HG03139 (cell line): ENCODE data around the gene PCCA.

Experiments
- ATAC-seq: cut with Tn5 transposase; IDR thresholded peaks from one replicate; pipeline ENCODE4 v1.9.1; 2021; ENCODE audit not compliant: unreplicated experiment

Gene PCCA

GRCh38 chr13:100458673-100459072, 369.8 kb downstream of the PCCA start:
- ATAC-seq, result no peak

DNA sequence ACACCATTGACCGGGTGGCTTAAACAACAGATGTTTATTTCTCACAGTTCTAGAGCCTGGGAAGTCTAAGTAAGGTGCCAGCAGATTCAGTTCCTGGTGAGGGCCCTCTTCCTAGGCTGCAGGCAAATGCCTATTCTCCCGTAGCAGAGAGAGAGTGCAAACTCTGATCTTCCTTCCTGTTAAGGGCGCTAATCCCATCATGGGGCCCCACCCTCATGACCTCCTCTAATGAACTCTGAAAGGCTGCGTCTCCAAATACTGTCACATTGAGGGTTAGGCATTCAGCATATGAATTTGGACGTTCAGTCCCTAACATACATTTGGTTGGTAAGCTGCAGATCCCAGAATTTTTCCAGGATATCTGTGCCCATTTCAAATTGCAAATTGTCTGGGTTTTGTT, 370.9 kb downstream of the PCCA start:
- no peak for ATAC-seq

DNA sequence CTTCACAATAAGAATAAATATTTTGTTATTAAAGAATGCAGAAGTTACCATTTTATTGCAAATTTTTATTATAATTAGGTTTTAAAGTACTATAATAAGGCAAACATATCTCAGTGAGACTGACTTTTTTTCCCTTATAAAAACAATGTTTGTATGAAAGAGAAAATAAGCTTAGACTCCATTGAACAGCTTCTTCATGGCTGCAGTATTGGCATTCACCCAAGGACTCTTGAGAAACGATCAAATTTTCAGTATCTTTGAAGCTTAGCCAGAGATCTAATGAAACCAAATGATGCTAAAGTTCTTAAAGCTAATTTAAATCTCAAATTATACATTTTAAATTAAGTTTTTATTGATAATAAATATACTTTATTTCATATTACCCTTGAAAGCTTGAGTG, 371.4 kb downstream of the PCCA start:
- no peak for ATAC-seq

DNA sequence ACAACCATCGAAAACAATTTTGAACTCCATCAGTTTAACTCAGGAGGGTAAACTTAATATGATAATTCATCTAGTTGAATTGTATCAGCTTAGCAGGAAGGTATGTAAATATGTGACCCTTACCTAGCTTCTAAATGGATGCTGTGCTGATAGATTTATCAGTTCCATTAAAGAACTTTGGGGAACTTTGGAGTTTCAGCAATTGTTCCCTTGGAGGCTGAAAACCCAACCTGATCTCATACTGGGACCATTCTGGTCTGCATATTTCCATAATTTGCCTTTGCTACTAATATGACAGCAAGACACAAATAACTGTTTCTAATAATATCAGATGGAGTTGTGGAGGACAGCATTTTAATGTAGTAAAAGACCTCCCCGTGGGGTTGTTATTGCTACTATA, 371.9 kb downstream of the PCCA start:
- no peak for ATAC-seq

DNA sequence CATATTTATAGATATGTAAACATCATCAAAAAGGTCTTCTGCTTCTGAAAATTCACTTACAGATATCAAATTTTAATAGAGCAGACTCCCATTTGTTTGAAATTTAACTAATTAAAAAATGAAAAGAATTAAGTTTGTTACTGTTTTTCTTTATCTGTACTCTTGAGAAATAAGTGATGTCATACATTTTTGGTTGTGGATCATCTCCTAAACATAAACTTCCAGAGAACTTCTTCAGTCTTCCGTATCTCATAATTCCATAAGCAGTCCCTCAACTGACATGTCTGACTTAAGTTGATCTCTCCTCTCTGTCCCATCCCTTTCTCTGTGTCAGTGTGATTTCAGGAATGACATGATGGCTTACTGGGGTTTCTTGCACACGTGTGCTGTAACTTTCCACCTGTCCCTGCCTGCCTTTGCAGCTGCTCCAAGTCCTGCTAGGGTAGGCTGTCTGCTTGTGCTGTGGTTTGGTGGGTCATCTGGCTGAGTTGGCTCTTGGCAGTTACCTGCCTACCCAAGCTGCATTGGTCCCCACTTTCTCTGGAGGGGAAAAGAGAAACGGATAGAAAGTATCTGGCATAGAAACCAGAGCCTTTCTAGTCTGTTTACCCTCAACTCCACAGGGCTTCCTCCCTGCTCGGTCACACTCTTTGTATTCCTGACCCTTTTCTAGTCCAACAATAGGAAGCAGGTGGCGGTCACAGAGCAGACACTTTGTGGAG, 372.6 kb downstream of the PCCA start:
- no peak for ATAC-seq

DNA sequence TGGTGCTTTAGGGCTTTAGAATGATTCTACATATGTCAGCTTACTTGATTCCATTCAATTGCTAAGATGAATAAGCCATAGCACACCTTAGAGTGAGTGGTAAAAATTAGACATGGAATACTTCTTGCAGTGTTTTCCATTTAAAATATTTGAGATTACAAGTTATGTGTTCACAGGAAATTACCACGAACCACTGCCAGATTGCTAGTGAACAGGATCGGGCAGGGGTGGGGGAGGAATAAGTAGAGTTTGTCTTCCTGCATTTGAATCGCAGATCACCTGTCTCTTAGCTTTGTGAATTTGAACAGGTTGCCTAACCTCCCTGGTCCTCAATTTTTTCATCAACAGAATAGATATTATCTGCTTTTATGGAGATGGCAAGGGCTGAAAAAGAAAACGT, 375.1 kb downstream of the PCCA start:
- no peak for ATAC-seq

DNA sequence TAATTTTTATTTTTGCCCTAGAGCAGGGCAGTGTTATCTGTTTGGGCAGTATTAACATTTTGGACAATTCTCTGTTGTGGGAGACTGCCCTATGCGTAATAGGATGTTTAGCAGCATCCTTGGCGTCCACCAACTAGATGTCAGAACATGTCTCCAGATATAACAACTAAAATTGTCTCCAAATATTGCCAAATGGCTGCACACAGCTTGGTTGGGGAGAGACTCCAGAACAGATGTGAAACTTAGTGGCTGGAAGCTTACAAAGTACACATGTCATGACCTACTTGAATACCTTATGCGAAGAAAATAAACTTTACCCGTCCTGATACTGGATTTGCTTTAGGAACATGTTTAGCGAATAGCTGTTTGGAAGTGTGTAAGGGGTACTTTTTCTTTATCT, 376.7 kb downstream of the PCCA start:
- no peak for ATAC-seq

DNA sequence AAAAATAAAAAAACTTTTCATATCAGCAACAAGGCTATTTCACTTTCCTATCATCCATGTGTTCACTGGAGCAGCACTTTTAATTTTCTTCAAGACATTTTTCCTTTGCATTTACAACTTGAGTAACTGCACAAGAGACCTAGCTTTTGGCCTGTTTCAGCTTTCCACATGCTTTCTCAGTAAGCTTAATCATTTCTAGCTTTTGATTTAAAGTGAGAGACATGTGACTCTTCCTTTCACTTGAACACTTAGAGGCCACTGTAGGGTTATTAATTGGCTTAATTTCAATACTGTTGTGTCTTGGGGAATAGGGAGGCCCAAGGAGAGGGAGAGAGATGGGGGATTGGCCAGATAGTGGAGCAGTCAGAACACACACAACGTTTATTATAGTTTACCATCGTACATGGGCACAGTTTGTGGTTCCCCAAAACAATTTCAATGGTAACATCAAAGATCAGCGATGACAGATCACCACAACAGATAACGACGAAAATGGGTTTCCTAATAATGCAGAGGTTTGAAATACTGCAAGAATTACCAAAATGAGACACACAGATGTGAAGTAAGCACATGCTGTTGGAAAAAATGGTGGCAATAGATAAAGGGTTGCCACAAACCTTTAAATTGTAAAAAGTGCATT, 382.1 kb downstream of the PCCA start:
- ATAC-seq, result no peak

GRCh38 chr13:100473087-100473486, 384.2 kb downstream of the PCCA start:
- ATAC-seq, result no peak

- ATAC-seq, result no peak
Observed at GRCh38 chr13:100473501-100474044, 384.7 kb downstream of the PCCA start.

GRCh38 chr13:100476963-100477362, 388.1 kb downstream of the PCCA start:
- no peak for ATAC-seq

- no peak for ATAC-seq
Observed at GRCh38 chr13:100478107-100478809, 389.4 kb downstream of the PCCA start.

DNA sequence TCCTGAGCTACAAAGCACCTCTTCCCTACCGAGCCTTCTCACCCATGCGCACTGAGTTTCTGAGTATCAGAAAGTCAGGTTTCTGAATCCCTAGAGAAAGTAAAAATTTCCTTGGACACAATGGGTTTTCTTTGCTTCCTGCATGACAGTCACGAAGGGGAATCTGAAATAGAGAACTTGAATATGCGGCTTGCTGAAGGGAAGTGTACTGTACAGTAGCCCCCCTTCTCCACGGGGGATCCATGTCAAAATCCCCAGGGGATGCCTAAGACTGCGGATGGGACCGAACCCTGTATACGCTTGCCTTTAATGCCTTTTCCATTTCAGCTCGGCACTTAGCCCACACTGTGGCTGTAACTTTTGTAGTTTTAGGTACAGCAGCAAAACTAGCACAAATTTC, 391.8 kb downstream of the PCCA start:
- ATAC-seq, result no peak

DNA sequence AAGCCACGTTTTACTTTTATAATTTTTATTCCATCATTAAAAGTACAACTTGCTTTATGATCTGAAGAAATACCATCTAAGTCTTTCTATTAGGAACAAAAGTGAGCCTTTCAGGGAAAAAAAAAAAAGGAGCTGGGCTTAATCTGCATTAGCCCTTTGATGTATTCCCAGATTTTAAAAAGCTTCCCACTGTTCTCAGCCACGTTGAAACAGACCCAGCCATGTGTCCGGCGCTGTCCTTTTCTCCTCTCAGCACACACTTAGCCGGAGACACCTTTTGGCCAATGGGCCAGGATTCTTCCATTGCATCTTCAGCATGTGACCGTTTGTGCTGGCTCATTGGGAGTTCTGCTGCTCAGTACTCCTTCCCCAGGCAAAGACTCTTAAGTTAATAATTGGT, 394.2 kb downstream of the PCCA start:
- no peak for ATAC-seq

DNA sequence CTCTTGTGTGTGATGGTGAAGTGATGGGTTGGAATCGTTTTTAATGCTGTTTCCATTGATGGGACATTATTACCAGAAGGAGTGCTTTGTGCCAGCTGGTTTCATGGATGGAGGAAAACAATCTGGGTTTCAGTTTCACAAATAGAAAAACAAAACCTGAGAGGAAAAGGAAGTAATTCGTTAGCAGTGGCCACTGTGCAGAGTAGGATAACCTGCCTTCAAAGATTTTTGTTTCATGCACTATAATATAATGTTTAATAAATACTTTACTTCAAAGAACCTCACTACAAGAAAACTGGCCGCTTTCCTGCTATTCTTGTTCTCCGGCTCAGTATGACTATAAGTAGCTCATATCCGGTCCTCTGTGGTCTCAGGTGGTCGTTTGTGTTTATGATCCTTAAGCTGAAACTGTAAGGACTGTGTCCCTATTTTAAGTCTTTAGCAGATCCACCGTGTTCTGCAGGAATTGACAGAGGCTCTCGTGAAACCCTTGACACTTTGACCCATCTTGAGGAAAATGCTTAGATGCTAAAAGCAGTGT, 395.0 kb downstream of the PCCA start:
- no peak for ATAC-seq

DNA sequence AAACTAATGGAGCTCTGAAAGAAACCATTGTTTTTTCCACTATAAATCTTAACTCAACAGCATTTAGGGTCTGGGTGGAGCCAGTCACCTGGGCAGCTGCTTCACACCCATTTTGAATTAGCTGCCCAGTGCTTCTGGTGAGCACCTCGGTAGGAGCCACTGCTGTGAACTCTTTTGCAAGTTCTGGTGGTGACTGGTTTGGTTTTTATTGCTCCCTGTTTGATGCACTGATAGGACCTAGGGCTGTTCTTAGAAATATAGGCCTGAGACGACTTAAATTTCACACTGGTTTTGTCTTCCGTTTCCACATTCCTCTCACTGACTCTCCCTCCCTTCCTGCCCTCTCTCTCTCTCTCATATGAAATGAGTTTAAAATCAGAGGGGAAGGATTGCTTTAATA, 395.8 kb downstream of the PCCA start:
- ATAC-seq, result no peak

DNA sequence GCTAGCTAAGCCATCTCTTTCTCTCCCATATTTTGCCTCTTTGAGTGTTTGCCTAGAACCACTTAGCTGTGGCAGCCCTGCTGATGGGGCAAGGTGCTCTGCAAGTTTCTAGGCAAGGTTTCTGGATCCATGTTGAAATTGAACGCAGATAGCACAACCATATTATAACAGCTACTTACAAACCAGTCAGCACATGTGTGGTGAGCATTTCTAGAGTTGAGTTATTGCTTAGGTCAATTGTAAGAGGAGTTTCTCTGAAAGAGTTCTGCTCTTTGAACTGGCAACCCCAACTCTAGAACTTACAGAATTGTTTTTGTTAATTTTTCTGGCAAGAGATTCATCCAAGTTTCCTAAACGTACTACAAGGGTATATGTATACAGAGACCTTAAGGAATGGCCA, 396.4 kb downstream of the PCCA start:
- ATAC-seq, result no peak

DNA sequence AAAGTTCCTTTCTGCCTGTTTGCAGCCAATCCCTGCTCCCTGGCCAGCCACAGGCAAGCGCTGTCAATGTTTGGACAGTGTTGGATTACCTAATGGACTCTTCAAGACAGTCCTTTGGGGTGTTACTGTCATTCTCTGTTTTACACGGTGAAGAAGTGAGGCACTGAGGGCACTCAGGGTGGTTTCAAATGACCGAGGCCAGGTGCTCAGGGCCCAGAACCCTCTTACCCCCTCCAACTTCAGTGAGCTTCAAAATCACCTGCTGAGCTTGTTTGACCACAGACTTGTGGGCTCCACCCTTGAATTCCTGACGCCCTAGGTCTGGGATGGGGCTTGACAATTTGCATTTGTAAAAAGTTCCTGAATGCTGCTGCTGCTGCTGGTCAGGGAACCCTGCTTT, 401.8 kb downstream of the PCCA start:
- ATAC-seq, result no peak

DNA sequence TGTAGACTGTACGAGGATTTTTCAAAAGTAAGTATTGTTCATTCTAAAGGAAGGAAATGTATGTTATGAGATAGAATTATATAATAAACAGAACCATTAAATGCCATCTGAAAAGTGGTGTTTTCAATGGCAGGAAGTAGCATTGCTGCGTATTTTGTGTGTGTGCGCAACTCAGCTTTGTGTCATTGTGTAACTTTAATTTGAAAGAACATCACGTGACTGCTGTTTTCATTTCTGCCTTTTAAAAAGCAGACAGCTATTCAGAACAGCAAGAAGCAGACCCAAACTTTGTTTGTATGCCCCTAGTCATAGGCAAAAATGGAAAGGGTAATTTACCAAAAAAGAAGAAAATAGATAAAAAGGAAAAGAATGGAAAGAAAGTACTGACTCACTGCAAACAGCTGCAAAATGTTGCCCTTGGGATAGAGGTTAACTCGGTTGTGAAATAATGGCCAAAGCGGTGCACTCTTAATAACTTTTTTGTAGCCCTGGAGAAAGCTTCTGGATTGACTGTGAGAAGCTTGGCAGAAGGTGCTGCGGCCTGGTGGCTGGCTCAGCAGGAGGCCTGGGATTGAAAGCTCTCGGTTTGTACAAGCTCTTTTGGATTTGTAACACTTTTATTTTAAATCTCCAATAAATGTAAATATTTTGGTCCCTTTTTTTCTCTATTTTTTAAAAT, 402.4 kb downstream of the PCCA start:
- no peak for ATAC-seq

DNA sequence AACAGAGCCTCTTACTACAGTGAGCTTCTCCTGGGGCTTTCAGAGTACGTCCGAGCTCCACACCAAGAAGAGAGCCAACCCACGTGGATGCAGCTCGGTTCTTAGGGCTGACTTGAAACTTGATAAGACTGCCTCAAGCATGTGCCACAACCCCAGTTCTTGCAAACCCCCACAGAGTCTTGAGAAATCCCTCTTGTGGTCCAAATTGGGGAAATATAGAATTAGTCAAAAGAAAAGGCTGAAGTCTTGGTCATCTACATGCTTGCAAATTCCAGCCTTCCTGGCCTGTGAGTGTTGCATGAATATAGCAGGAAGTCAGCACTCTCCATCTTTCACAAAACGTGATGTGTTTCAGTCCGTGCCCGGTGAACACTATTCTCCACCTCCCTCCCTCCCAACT, 404.5 kb downstream of the PCCA start:
- ATAC-seq, result no peak

DNA sequence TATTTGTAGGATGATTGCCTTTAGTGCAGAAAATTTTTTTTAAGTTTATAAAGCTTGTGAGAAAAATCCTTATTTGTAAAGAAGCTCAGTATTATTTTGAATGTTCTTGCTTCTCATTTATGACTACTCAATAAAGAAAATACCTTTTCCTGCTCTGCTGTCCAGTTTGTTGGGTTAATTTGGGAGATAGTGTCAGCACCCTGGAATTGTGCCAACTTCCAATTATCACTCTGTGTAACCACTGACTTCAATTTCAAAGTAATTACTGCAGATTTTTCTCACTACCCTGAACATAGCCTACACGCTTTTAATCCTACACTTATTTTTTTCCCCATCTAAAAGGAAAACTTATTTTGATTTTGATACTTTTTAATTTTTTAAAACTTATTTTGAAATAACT, 406.6 kb downstream of the PCCA start:
- ATAC-seq, result no peak
